GM18502 (cell line): ENCODE data around the gene CYP1A2.
"Not testable (repeated sequence)": the region's sequence is repeated elsewhere in the genome, so short reads cannot be mapped to it uniquely, and the experiment has no call there.

Experiments
- ATAC-seq: cut with Tn5 transposase; IDR thresholded peaks from one replicate; pipeline ENCODE4 v1.9.1; 2021; ENCODE audit warnings: mild to moderate bottlenecking; ENCODE audit not compliant: unreplicated experiment, poor library complexity

The CYP1A2 gene

DNA sequence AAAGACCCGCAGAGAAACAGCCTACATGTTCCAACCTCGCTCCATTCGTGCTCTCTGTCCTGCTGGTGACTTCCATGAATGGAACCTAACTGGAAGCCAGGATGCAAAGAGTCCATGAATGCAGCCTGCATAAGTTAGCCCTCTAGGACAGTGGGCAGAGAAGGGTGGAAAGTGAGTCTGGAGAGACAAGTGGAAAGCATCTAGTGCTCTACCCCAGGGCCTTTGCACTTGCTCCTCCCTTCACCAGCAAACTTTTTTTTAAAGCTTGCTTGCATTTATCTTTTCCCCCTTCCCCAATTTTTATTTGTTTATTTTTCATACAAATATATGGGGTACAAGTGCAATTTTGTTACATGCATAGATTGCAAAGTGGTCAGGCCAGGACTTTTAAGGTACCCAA, 15.4 kb upstream of the CYP1A2 start:
- no peak for ATAC-seq

GRCh38 chr15:74735305-74735704, 13.3 kb upstream of the CYP1A2 start:
- no peak for ATAC-seq

GRCh38 chr15:74738239-74738638, 10.4 kb upstream of the CYP1A2 start:
- ATAC-seq, result not testable (repeated sequence)

DNA sequence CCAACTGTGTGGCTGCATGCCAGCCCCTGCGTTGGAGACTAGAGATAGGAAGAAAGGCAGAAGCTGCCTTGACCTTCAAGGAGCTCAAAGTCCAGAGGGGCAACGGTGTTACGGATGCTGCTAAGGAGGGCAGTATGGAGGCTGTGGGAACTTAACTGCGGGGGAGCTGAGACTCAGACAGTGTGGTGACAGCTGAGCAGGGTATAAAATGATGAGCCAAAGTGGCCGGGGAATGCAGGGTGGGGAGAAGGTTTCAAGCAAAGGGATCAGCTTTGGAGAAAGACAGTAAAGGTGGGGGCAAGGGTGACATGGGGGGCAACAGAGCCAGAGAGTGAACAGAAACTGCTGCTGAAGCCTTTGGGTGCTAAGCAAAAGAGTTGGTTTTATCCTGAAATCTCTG, 6.2 kb upstream of the CYP1A2 start:
- ATAC-seq, result no peak

- ATAC-seq, result no peak
Observed at GRCh38 chr15:74746389-74746788, 2.3 kb upstream of the CYP1A2 start.

DNA sequence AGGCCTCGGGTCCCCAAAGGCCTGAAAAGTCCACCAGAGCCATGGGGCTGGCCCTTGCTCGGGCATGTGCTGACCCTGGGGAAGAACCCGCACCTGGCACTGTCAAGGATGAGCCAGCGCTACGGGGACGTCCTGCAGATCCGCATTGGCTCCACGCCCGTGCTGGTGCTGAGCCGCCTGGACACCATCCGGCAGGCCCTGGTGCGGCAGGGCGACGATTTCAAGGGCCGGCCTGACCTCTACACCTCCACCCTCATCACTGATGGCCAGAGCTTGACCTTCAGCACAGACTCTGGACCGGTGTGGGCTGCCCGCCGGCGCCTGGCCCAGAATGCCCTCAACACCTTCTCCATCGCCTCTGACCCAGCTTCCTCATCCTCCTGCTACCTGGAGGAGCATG, 1.2 kb downstream of the CYP1A2 start:
- ATAC-seq, result no peak

DNA sequence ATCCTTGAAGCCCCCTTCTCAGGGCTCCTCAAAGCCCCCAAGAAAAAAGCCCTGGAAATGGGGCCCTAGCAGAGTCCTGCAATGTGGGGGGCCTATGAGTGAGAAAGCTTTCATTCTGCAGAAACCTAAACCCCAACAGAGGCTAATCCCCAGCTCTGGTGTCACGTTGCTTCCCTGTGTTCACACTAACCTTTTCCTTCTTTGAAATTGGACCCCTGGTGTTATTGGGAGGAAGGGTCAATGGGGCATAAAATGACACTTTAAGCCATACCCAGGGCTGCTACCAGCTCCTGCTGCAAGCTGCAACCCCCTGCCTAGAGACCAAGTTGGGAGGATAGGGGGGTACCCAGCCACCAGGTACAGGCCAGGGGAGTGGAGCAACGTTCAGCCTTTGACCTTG, 2.1 kb downstream of the CYP1A2 start:
- ATAC-seq, result no peak

DNA sequence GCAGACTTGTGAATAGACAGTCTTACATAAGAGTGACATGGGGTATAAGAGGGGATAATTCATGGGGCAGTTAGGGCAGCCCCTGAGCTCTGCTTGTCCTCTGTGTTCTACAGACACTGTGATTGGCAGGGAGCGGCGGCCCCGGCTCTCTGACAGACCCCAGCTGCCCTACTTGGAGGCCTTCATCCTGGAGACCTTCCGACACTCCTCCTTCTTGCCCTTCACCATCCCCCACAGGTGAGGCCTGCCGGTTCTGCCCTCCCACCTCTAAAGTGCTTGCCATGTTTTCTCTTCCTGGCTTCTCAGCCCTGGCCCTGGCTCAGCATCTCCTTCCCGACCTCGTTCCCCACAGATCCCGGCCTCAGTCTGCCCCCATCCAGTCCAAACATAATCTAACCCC, 3.4 kb downstream of the CYP1A2 start:
- ATAC-seq, result no peak

- no peak for ATAC-seq
Observed at GRCh38 chr15:74752531-74752930, 3.9 kb downstream of the CYP1A2 start.

- no peak for ATAC-seq
Observed at GRCh38 chr15:74754593-74755215, 6.1 kb downstream of the CYP1A2 start.

DNA sequence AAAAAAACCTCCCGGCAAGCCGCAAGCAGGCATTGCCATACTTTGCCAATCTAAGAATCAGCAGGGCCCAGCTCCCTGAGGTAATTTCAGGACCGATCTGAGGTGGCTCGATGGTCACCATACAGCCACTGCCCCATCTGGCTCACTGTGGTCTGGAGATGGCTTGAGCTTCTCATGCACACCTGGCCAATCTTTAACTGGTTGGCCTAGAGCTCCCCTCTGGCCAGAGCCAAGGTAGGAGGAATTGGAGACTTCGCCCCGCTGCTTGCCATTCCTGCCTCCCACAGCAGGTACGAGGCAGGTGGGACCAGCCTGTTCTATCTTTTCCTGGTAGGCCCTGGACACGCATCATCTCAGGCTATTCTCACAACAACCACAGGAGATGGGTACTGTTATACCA, 10.1 kb downstream of the CYP1A2 start:
- no peak for ATAC-seq

DNA sequence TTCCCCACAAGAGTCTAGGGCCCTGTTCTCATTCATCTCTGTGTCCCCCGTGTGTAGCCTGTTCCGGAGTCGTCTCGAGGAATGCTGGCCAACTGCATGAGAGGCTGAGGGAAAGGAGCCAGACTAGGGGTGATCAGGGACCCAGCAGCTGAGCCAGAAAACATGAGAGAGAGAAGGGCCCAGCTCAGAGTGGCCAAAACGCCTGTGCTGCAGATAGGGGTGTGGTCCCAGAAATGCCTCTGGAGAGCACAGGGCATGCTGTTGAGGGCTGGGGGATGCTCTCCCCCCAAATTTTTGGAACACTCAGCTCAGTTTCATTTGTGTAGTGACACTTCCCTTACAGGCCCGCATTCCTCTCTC, 14.1 kb downstream of the CYP1A2 start:
- no peak for ATAC-seq

DNA sequence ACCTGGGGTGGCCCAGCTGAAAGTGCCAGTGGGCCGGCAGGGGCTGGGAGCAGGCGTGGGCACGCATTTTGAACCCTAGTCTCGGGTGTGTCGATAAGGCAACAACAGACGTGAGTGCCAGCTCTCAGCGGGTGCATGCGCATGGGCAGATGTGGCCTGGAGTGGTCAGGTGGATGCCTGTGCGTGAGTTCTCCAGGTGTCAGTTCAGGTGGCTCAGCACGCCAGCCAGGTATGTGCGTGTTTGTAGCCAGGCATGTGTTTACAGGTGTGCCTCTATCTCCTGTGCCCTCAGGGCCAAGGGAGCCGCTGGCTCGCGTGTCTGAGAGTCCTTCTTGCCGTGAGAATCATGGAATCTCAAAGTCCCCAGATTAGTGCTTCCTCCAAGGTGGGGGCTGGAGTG, 14.8 kb downstream of the CYP1A2 start:
- no peak for ATAC-seq

- no peak for ATAC-seq
Observed at GRCh38 chr15:74767167-74768098, 18.8 kb downstream of the CYP1A2 start.

DNA sequence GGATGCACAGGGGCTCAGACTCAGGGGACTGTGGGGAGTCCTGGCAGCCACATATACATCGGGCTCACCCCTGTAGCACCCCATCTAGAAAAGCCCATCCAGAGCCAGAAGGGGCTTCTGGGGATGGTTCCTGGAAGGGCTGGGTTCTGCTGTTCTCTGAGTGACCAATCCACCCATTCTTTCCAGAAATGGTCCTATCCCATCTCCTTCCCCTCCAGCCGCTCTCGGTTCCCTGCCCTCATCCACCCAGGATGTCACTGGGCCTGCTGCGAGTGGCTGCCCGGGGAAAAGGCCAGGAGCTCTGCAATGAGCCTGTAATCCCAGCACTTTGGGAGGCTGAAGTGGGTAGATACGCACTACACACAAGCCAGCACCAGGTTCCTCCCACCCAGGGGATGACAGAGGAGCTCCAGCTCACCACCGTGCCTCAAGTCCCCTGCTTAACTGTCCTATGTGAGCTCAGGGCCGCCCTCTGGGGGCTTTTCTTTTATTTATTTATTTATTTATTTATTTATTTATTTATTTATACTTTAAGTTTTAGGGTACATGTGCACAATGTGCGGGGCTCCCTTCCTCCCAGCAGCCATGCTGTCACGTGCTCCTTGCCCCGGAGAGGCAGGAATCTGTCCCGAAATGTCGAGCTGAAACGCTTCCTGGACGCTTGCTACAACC, 19.6 kb downstream of the CYP1A2 start:
- no peak for ATAC-seq

DNA sequence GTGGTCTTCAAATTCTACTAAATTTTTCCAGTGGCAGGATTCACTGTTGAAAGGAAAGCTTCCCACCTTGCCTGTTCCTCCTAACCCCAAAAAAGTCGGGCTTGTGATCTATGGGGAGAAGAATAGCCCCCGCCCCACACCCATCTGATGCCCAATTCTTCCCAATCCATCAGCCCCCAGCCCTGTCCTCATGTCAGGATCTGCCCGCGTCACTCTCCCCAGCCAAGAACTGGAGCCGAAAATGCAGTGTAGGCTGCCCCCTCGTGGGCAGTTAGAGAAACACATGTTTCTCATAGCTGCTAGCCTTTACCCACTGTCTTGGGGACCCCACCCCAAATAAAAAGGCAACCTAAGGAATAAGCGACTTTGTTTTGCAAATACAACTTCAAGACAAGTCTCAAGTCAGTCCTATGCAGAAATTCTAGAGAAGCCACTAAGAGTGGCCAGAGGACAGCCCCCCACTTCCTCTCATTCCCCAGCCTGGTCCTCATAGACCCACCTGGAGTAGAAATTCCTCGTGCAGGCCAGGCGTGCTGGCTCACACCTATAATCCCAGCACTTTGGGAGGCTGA, 20.2 kb downstream of the CYP1A2 start:
- no peak for ATAC-seq

DNA sequence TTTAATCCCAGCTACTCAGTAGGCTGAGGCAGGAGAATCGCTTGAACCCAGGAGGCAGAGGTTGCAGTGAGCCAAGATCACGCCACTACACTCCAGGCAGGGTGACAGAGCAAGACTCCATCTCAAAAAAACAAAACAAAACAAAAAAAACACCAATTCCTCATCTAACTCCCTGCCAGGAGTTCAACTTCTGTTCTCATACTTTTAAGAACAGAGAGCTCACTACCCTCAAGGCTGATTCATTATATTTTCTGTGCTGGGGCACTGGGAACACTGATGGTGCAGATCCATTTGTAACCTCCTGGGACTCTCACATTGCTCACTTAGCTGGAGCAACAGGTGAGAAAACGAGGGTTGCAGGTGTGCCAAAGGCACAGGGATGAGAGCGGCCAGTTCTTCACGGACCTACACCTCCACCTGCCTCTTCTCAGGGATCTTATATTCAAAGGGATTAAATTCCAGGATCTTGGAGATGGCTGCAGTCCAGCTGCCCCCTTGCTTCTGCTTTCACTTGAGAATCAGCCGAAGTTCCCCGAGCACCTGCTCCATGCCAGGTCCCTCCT, 20.9 kb downstream of the CYP1A2 start:
- no peak for ATAC-seq

DNA sequence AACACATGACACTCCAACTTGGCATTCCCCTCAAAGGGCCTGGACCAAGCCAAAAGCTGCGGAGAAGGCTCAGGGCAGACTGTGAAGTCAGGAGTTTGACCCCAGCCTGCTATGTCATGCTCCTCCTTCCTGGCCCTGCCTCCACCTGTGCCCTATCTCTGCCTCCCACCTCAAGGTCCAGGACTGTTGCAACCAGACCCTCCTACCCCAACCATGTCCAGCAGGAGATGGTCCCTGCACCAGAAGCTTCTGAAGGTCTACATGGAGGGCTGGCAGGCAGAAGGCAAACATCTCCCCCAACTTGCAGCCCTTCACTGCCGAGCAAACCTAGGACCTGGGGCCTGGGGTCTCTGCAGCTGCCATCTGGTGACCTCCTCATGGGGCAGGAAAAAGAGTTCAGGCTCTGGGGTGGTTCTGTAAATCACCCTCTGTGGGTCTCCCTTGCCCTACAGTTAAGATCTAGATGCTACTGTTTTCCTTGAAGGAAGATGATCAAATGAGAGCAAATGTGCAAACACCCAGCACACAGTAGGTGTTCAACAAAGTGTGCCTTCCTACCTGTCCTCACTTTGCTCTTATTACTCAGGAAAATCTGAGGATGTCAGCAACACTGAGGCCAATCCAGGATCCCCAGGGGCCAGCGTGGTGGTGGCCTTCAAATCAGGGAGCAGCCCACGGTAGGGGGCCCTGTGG, 21.7 kb downstream of the CYP1A2 start:
- ATAC-seq, result no peak

- ATAC-seq, result no peak
Observed at GRCh38 chr15:74773329-74773728, 24.7 kb downstream of the CYP1A2 start.

GRCh38 chr15:74773731-74774252, 25.1 kb downstream of the CYP1A2 start:
- no peak for ATAC-seq
